ENCODE measurements around the gene DIS3L2. TPM values are rescaled to one million over a fixed set of nuclear protein-coding genes. Genes with fewer than 3 reads are reported as not detected.

The DIS3L2 gene
- total and polyA plus RNA-seq, 12 donors: 20.0 to 54.7 (median 30.5) TPM

- Histone ChIP-seq H3K9me3 (replicated peaks in 1 of 3) (no peaks in the 10 kb centered on the region), H3K4me1 (replicated peaks in 1 of 2) (peaks cover 7 to 12% of the 10 kb centered on the region in 2 donors), H3K36me3 (replicated peaks in 1 of 2) (no peaks in the 10 kb centered on the region), H3K27ac (peak overlapping the region in 2 of 5 donors; percentile 23 to 64), H3K27me3 (no peaks in the 10 kb centered on the region), H3K4me3 (no peak overlapping the region)
- WGBS, 4 donors: 42 to 52% (median 47%) methylated on average over 8 to 9 of the region's 9 CpGs
- DNase-seq: peak; percentile 21 to 56 (median 47)
- intact Hi-C loops (cut with DNase I): no loop called here
- peak in 1 of 2 donors; percentile 20 for TF ChIP-seq POLR2A (IDR thresholded peaks at IDR 0.05)
- no peak for TF ChIP-seq CTCF (IDR thresholded peaks at IDR 0.05)
These were observed 243.0 kb downstream of the DIS3L2 start for GRCh38 chr2:232204457-232204931.

GRCh38 chr2:232207174-232207573 is 245.7 kb downstream of the DIS3L2 start:
- intact Hi-C loops (cut with DNase I): no loop called here

DNA sequence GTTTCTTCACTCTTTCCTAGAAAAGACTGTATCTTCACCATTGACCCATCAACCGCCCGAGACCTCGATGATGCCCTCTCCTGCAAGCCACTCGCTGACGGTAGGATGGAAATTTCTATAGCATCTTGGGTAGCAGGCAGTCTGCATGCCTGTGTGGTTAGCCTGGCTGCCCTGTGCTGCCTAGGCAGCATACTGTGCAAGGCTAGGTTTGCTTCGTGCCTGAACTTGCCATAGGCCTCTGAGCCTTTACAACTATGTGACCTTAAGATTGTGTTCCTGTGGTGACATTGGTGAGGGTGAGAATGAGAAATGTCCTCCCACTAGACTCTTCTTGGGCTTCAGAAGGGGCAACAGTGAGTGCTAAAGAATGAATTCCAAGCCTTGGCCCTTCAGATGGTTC is 248.8 kb downstream of the DIS3L2 start:
- Histone ChIP-seq H3K27ac (no peak overlapping the region), H3K36me3 (replicated peaks in 1 of 2) (no peaks in the 10 kb centered on the region), H3K4me1 (replicated peaks in 1 of 2) (no peaks in the 10 kb centered on the region), H3K4me3 (no peak overlapping the region), H3K9me3 (replicated peaks in 1 of 3) (no peaks in the 10 kb centered on the region), H3K27me3 (no peaks in the 10 kb centered on the region)
- 97 to 99% (median 99%) methylated on average over 6 of the region's 6 CpGs for WGBS, 4 donors
- DNase-seq: no peak
- no peak for TF ChIP-seq POLR2A (IDR thresholded peaks at IDR 0.05)
- no peak for TF ChIP-seq CTCF (IDR thresholded peaks at IDR 0.05)
- intact Hi-C loops (cut with DNase I): no loop called here

More at GRCh38 chr2:232207174-232207573, 245.7 kb downstream of the DIS3L2 start:
- DNase-seq: no peak
- no peaks in the 10 kb centered on the region for H3K9me3 ChIP-seq (replicated peaks in 1 of 3)
- peaks cover 7 to 12% of the 10 kb centered on the region in 2 donors for H3K4me1 ChIP-seq (replicated peaks in 1 of 2)
- no peaks in the 10 kb centered on the region for H3K27me3 ChIP-seq
- no peak overlapping the region for H3K27ac ChIP-seq
- H3K36me3 ChIP-seq (replicated peaks in 1 of 2): no peaks in the 10 kb centered on the region
- TF ChIP-seq CTCF (IDR thresholded peaks at IDR 0.05) (no peak), POLR2A (IDR thresholded peaks at IDR 0.05) (no peak)
- no peak overlapping the region for H3K4me3 ChIP-seq
- 70 to 88% (median 79%) methylated on average over 2 of the region's 2 CpGs for WGBS, 4 donors

DNA sequence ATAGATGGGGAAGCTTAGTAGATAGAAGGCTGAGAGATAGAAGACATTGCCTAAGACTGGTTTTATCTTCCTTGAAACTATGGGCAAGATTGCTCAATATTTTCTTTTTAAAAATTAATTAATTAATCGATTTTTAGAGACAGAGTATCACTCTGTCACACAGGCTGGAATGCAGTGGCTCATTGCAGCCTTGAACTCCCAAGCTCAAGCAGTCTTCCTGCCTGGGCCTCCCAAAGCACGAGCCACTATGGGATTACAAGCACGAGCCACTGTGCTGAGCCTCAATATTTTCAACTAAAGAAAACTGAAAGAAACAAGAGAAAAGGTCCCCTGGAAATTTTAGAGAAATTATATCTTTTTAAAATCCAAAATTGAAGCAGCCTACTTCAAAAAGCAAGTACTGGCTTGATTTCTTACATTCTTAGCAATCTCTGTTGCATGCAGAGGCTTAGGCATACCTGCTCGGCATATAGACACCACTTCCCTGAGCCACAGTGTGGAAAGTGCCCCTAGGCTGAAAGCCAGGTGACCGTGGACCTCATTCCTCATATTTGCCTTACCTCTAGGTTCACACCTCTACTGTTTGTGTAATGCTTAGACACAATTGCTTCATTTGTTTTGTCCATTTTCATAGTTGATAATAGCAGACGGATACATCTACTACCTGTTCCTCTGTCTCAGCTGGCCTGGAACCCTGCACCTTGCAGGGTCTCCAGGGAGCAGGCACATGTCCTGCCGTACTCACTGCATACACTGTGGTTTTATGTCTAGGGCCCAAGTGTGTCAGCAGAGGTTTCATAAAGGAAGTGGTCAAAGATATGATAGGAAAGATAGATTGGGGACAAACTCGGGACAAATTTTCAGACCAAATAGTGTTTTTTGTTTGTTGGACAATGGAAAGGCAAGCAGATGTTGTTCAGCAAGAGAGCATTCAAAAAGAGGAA is 250.5 kb downstream of the DIS3L2 start:
- H3K9me3 ChIP-seq (replicated peaks in 1 of 3): no peaks in the 10 kb centered on the region
- WGBS, 4 donors: 76 to 85% (median 80%) methylated on average over 8 of the region's 8 CpGs
- no peaks in the 10 kb centered on the region for H3K36me3 ChIP-seq (replicated peaks in 1 of 2)
- H3K4me1 ChIP-seq (replicated peaks in 1 of 2): no peaks in the 10 kb centered on the region
- intact Hi-C loops (cut with DNase I): no loop called here
- H3K27ac ChIP-seq: no peak overlapping the region
- TF ChIP-seq POLR2A (IDR thresholded peaks at IDR 0.05) (no peak), CTCF (IDR thresholded peaks at IDR 0.05) (no peak)
- DNase-seq: peak in 2 of 7 donors; percentile 32 to 52
- no peaks in the 10 kb centered on the region for H3K27me3 ChIP-seq
- no peak overlapping the region for H3K4me3 ChIP-seq
